Ramos (cell line): ENCODE results near the gene BSN.

Experiments
- in situ Hi-C: fragments of 300-500 bp; cut with MboI; formaldehyde crosslinking; loops from one replicate; pipeline ENCODE4 v1.14.3; 2022; ENCODE audit warnings: low sequenced_read_pairs; ENCODE audit not compliant: unreplicated experiment

Gene BSN

DNA sequence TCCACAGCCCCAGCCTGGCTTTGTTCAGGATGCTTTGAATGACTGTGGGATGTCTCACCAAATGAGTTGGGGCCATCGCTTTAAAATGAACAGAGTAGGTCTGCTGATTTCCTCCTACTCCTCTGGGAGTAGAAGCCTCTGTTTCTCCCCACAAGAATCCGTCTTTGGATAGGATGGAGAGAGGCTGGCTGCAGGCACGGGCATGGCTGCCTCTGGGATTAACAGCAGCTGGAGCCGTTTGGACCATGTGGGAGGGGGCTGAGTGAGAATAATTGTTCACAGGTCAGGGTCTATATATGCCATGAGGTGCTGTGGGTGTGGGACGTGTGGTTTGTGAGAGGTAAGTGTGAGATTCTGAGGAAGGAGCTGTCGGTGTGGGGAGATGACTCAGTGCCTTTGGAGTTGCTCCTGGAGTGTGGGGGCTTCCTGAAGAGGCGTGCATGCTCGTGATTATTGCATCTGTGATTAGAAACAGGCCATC is 71.9 kb downstream of the BSN start:
- in situ Hi-C loops = no loop called here

DNA sequence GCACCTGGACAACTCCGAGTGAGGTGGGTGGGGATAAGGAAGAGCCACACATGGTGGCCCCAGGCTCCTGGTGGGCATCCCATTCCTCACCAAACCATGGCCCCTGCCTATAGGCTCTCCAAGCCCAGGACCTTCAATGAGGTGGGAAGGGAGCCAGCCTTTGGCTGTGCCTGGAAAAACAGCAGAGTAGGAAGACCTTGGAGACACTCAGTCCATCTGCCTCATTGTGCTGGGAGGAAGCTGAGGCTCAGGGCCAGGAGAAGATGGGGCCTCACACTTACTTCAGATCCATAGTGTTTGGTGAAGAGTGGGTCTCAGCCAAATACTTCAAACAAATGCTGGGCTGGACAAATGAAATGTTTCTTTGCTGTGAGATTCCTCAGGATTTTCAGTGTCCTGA is 72.5 kb downstream of the BSN start:
- in situ Hi-C loops = no loop called here

DNA sequence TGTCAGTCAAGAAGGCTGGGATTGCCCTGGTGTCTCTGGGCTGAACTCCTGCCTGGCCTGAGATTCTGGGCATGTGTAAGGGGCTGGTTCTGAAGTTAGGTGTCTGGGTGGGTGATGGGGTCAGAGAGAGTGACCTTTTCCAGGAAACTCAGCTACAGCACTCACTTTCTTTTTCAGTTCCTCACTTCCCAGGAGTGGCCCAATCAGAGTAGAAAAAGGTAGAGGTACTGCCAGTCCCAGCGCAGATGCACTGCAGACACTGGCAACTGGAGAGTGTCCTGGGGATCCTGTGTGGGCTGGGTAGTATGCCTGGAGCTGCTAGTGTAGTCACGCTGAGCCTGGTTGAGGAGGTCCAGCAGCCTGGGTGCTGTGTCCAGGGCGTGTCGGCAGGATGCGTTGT is 73.4 kb downstream of the BSN start:
- in situ Hi-C loops = no loop called here

DNA sequence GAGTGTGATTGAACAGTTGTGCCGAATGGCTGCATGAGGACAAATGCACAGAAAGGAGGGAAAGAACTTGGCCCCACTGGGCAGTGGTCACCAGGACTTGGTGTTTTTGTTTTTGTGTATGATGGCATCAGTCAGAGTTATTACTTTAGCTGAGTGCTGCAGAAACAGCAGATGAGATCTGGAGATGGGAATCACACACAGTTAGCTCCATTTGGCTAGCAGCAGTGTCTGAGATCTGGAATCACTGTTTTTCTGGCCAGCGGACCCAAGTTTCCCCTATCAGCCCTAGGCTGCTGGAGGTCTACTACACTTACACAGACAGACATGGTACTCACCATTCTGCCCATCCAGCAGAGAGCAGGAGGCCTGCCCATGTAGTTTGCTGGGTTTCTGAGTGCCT is 74.0 kb downstream of the BSN start:
- in situ Hi-C loops = no loop called here

DNA sequence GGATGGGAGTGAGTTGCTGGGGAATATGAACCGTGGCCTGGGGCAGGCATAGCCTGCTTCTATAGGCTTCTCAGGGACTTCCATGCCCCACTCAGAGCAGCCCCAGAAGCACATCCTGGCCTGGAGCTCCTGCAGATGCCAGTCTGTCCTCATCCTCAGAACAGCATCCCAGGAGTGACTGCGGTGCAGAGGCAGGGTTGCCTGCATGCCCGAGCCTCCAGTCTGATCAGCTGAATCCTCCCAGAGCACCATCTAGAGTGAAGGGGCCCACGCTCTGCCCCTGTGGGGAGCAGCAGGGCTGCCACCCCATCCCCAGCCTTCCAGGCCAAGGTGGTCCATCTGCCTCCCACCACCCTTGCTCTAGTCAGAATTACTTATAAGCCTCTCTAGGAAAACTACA is 75.2 kb downstream of the BSN start:
- in situ Hi-C loops = no loop called here

DNA sequence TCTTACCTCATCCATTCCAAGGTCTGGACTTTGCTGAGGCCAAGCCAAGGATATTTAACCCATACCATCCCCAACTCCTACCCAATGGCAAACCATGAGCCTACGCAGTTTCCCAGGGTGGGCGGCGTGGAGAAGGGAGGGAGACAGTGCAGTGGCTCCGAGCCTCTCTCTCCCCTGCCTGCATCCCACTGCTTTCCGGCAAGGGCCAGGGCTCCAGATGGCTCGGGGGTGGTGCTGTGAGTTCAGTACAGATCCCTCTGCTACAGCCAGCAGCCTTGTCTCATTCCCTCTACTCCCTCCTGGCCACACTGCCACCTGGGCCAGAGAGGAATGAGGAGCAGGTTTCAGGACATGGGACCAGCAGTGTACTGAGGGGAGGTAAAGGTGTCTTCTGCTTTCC is 75.6 kb downstream of the BSN start:
- in situ Hi-C loops = no loop called here

DNA sequence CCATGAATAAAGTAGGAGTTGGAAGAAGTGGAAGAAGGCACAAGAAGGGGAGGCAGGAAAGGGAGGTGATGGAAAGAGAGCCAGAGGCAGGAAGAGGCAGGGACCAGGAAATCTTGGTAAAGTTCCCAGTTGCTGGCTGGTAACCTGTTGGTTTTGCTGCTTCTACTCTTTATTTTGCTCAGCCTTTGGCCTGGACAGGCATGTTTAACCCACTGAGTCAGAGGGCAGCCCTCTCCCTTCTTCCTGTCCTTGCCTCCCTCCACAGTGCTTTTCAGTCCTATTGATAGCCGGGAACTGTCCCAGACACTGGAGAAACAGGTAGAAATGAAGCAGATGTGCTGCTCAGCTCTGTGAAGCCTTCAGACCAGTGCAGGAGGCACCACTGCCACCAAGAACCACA is 76.5 kb downstream of the BSN start:
- in situ Hi-C loops = no loop called here

DNA sequence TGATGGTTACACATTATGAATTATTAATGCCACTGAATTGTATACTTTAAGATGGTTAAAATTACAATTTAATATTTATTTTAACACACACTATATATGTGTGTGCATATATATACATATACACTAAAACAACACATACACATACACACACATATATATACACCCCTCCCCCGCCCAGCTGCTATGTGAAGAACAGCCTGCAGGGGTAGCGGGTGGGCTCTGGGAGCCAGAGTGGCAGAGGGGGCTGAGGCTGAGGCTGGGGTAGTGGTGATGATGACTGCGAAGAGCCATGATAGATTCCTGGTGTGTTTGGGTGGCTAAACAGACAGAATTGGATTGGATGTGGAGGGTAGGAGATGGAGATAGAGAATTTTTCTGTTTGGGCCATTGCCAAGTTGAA is 80.5 kb downstream of the BSN start:
- in situ Hi-C loops = no loop called here

DNA sequence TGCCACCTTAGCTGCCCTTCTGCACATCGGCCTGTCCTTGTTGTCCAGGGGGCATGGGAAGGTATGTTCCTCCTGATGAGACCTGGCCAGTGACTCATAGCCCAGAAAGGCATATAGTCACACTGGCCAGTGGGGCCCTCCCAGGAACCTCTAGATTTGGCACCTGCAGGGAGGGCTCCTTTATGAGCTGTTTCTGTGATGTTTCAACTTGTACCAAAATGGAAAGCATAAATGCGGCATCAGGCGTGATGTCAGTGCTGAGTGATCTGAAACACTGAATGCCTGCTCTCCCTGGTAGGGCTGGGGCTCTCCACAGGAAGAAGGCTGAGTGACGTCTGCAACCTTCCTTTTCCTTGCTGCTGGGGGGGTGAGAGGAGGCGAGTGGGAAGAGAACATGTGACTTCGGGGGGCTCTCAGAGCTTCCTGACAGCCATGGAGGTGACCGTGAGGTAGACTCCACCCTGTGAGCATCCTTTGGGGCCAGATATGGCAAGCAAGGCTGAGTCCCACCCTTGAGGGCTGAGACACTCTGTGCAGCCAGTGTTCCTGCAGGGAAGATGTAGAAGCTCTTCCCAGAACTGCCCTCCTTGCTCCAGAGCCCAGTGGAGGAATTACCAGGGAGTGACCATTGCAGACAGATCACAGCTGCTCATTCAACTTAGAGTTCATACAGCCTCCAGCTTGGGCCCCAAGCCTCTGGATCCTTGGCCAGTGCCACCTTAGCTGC is 82.8 kb downstream of the BSN start:
- in situ Hi-C loops = no loop called here

DNA sequence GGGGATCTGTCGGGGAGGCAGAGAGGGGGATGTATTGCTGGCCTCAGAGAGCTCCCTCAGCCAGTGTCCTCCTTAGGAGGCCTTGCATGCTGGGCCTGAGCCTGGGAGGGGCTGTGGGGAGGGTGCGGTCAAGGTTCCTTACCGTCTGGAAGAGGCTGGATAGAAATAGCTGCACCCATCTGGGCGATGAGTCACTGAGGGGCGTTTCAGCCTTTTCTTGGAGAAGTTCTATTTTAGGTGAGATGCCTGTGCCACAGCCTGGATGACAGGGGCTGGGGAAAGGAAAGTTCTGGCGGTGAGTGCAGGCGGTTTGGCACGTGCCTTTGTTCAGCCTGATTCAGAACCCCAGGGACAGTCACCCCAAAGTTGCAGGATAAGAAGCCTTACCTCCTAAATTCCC is 84.2 kb downstream of the BSN start:
- in situ Hi-C loops = no loop called here

DNA sequence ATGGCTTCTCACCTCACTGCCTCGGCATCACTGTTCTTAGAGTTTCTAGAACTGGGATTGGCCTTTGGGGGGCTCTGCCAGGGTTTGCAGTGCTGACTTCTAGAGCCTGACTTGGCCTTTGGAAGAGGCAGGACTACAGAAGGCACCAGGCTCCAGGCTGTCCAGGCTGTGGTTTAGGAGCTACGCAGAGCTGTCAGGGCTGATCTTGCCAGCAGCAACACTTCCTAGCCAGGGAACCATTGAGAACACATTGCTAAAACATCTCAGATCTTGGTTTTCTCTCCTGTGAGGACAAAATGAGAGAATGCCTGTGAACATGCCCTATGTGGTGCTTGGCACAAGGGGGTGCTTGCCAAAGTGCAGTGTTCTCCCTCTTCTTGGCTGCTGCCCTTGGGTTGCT is 85.3 kb downstream of the BSN start:
- in situ Hi-C loops = no loop called here

DNA sequence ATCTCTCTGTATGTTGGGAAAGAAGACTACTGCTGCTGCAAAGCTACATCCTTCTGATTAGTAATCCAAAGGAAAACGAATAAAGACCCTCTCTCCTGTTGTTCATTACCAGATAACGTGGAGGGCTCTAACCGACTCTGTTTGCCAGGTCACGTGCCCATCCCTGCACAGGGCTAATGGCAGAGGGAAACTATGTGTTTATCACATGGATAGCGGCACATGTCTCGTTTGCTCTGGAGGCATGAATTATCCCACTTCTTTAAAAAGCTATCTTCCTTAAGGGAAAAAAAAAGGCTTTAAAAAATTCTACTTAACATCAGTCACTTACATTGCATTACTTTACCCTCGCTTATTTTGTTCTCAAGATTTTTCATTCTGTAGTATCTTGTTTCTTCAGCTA is 87.0 kb downstream of the BSN start:
- in situ Hi-C loops = no loop called here

DNA sequence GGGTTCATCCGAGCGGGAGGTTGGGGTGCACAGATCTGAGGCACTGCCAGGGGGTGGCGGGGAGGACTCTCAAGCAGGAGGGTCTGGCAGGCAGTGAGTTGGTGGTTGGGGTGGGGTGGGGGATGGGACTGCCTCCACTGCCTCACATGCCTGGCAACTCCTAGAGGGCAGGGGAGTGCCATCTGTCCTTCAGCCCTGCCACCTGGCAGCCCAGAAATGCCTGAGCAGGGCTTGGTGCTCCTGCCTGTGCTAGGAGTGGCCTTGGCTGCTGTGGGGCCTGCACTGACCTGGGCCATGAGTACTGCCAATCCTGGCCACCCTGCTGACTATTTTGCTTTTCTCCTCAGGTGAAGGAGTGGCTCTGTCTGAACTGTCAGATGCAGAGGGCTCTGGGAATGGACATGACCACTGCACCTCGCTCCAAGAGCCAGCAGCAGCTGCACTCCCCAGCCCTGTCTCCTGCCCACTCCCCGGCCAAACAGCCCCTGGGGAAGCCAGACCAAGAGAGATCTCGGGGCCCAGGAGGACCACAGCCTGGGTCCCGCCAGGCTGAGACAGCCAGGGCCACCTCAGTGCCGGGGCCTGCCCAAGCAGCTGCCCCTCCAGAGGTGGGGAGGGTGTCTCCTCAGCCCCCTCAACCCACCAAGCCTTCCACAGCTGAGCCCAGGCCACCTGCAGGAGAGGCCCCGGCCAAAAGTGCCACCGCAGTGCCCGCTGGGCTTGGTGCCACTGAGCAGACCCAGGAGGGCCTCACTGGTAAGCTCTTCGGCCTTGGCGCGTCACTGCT is 87.8 kb downstream of the BSN start:
- in situ Hi-C loops = no loop called here

DNA sequence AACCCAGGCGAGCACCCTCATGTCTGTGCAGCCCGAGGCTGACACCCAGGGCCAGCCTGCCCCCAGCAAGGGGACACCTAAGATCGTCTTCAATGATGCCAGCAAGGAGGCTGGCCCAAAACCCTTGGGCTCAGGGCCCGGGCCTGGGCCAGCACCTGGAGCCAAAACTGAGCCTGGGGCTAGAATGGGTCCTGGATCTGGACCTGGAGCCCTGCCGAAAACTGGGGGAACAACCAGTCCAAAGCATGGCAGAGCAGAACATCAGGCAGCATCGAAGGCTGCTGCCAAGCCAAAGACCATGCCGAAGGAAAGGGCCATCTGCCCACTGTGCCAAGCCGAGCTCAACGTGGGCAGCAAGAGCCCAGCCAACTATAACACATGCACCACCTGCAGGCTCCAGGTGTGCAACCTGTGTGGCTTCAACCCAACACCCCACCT is 88.5 kb downstream of the BSN start:
- in situ Hi-C loops = no loop called here

DNA sequence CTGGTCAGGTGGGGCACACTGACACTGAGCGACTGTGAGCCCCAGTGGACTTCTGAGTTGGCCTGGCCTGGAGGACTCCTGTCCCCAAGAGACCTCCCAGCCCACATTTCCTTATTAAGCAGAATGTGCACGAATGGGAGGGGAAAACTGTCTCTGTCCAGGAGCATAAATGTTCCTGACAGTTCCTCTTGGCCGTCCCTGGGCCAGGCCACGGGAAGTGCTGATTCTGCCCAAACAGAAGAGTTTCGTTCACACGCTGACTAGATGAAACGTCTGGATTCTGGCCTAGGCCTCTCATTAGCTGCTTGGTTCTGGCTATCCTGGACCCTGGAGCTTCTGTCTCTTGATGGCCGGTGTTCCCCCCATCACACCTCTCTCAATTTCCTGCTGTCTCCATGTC is 90.4 kb downstream of the BSN start:
- in situ Hi-C loops = no loop called here

DNA sequence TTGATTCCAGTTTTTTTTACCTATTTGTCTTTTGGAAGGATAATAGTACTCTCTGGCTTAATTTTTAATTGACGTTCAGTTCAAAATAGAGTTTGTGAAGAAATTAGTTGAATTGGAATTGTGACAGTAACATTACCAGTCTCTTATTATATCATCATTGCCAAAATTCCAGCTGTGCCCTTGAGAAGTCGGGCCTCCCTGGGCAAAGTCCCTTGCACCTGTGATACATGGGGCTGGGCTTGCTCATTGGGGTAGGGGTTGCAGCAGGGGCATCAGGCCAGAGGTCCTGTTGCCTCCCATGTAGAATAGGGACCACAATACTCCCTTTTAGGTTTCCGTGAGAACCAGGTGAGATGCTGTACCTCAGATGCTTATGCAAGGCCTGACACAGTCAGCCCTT is 92.0 kb downstream of the BSN start:
- in situ Hi-C loops = no loop called here

DNA sequence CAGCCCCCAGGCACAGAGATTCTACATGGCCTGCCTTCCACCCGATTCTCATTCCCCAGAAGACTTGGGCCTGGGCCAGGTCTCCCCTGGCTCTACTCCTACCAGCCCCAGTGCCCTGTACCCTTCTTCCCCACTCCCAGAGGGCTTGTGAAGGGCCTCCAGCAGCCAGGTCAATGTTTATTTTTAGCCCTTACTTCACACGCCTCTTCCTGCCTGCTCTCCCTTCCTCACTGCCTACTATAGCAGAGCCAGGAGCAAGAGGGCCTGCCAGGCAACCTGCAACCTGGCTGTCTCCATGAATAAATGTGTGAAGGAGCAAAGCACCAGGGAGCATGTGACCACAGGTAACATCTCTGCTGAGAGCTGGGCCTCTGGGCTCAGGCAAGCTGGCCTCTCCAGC is 93.5 kb downstream of the BSN start:
- in situ Hi-C loops = no loop called here

DNA sequence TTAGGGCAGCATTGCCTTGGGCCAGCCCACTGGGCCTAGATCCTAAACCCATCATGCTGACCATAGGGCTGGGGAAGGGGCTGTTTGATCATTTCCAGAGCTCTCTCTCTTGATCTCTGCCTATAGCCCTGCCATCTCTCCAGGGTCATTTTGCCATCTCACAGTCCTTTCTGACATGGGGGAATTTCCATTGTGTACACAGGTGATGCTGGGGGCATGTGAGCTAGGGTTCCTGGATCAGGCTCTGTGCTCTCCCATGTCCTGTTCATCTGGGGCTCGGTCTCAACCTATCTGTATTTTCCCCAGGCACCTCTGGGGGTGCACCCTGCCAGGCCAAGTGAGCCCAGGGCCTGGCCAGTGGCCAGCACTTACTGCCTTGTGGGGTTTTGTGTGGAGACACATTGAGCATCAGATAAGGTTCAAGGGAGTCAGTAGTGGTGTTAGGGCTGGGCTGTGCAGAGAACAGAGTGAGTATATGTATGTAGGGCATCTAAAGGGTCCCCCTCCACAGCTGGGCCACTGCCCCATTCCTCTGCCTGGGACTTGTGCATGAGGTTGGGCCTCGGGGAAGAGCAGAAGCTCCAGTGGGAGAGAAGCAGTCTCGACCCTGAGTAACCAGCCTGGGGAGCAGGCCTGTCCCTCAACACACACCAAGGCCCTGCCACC is 94.2 kb downstream of the BSN start:
- in situ Hi-C loops = no loop called here

DNA sequence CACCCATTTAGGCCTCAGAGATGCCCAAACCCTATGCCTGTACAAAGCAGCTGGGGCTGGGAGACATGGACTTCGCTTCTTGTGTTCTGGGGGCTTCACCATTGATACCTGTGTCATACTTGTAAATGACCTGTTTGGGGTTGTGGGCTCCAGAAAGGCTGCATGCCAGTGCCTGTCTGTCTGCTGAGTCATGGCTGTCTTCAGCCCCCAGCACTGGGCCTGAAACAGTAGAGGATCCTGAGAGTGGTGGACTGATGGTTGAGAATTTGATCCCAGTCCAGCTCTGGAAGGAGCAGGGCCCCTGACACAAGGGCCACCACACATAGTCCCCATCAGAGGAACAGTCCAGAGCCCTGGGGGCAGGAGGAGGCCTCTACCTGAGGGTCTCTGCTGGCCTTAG is 95.3 kb downstream of the BSN start:
- in situ Hi-C loops = no loop called here

DNA sequence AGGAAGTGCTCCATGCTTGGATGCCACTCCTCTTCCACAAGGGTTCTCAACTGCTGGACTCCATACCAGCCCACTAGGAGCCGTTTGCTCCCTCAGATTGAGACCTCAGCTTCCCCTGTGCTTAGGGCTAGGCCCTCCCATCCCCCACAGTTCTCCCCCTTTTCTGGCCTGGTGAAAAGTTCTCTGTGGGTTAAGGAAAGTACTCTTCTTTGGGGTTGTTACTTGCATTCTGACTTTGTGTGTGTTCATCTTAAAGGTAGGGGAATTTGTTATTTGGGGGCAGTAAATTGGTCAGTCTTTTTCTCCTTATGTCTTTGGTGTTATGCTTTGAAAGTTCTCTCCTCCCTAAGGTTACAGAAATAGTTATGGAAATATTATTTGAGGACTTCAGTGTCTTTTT is 95.9 kb downstream of the BSN start:
- in situ Hi-C loops = no loop called here

DNA sequence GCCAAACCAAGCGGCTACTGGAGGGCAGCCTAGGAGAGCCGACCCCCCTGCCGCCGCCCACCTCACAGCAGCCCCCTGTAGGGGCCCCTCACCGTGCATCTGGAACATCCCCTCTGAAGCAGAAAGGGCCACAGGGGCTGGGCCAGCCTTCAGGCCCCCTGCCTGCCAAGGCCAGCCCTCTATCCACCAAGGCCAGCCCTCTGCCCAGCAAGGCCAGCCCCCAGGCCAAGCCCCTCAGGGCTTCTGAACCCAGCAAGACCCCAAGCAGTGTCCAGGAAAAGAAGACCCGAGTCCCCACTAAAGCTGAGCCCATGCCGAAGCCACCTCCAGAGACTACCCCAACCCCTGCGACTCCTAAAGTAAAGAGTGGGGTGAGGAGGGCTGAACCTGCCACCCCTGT is 96.4 kb downstream of the BSN start:
- in situ Hi-C loops = no loop called here
